Tibial nerve (tissue), 4 donors: Measurements from ENCODE around the gene TPSG1. TPM values are rescaled to one million over a fixed set of nuclear protein-coding genes. Genes with fewer than 3 reads are reported as not detected.

ENCODE experiments used
- DNase-seq, 2 donors: peaks; one replicate each; pipeline ENCODE4 v3.0.0-alpha.2; 2019; ENCODE audit warnings: low spot score in 2 of 2
- H3K27ac ChIP-seq, 4 donors: fragments of 200-600 bp; sonication (generic) in 3 of 4; one replicate each; pipeline ENCODE4 v1.5.1; 2017 to 2019; ENCODE audit warnings: mild to moderate bottlenecking in 1 of 4
- H3K27me3 ChIP-seq, 2 donors: fragments of 200-600 bp; sonication (generic) in 1 of 2; one replicate each; pipeline versions ENCODE4 v1.5.1 to v1.6.0; 2017 to 2019
- H3K36me3 ChIP-seq, 3 donors: fragments of 200-600 bp; sonication (generic); one replicate each; pipeline ENCODE4 v1.5.1; 2018 to 2019
- H3K4me1 ChIP-seq, 4 donors: fragments of 200-600 bp; sonication (generic) in 3 of 4; one replicate each; pipeline ENCODE4 v1.5.1; 2017 to 2019
- H3K4me3 ChIP-seq, 4 donors: fragments of 200-600 bp; sonication (generic) in 3 of 4; one replicate each; pipeline ENCODE4 v1.5.1; 2017 to 2019; ENCODE audit warnings: mild to moderate bottlenecking in 1 of 4, moderate library complexity in 1 of 4
- H3K9me3 ChIP-seq, 4 donors: fragments of 200-600 bp; sonication (generic) in 3 of 4; one replicate each; pipeline ENCODE4 v1.5.1; 2017 to 2019
- EP300 ChIP-seq, 2 donors: sonication (generic); formaldehyde crosslinking; IDR thresholded peaks; one replicate each; pipeline ENCODE4 v1.6.1; 2017; ENCODE audit warnings: antibody characterized with exemption in 2 of 2, mild to moderate bottlenecking in 1 of 2
- POLR2A ChIP-seq, 2 donors: fragments of 450-650 bp; IDR thresholded peaks; one replicate each; pipeline ENCODE4 v1.6.1; 2017; ENCODE audit warnings: antibody characterized with exemption in 2 of 2, mild to moderate bottlenecking in 2 of 2, moderate library complexity in 2 of 2
- WGBS, 2 donors: methylation state at CpG; one replicate each; pipeline ENCODE4 v1.1.5; 2018; 5-methylcytosine and 5-hydroxymethylcytosine counted together
- total RNA-seq, 4 donors: library from RNA; depleted of rRNA; stranded (reverse); fragments of >200 nt; gene quantifications; one replicate each; pipeline ENCODE4 v1.1.0, GENCODE V29; 2016
- TF ChIP-seq, protein P1 (sequence below), 5 experiments: fragments of 200-600 bp in 3 of 5; fragments of 450-650 bp in 2 of 5; sonication (generic) in 3 of 5; IDR thresholded peaks; one replicate each; pipeline ENCODE4 v1.5.1; 2016 to 2019; ENCODE audit warnings: antibody characterized with exemption in 5 of 5, mild to moderate bottlenecking in 3 of 5, moderate library complexity in 2 of 5

The TPSG1 gene
- total RNA-seq, 4 donors from 2014 or later: 2.5 TPM; not detected in 3

DNA sequence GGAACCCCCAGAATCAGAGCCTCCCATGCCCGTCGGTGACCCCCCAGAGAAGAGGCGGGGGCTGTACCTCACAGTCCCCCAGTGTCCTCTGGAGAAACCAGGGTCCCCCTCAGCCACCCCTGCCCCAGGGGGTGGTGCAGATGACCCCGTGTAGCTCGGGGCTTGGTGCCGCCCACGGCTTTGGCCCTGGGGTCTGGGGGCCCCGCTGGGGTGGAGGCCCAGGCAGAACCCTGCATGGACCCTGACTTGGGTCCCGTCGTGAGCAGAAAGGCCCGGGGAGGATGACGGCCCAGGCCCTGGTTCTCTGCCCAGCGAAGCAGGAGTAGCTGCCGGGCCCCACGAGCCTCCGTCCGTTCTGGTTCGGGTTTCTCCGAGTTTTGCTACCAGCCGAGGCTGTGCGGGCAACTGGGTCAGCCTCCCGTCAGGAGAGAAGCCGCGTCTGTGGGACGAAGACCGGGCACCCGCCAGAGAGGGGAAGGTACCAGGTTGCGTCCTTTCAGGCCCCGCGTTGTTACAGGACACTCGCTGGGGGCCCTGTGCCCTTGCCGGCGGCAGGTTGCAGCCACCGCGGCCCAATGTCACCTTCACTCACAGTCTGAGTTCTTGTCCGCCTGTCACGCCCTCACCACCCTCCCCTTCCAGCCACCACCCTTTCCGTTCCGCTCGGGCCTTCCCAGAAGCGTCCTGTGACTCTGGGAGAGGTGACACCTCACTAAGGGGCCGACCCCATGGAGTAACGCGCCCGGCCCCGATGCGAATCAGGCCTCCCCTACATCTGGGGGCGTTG is 4.0 kb downstream of the TPSG1 start:
- whole genome bisulfite sequencing, 2 donors: 79 to 80% methylated on average over 48 of the region's 48 CpGs
- no peak overlapping the region for H3K27ac ChIP-seq
- H3K27me3 ChIP-seq: no peaks in the 10 kb centered on the region
- H3K9me3 ChIP-seq: no peaks in the 10 kb centered on the region
- H3K4me3 ChIP-seq: no peak overlapping the region
- H3K36me3 ChIP-seq: no peaks in the 10 kb centered on the region
- DNase-seq: no peak
- H3K4me1 ChIP-seq: no peaks in the 10 kb centered on the region
- TF ChIP-seq EP300 (IDR thresholded peaks at IDR 0.05) (no peak), POLR2A (IDR thresholded peaks at IDR 0.05) (no peak)
- TF ChIP-seq, protein P1, sequence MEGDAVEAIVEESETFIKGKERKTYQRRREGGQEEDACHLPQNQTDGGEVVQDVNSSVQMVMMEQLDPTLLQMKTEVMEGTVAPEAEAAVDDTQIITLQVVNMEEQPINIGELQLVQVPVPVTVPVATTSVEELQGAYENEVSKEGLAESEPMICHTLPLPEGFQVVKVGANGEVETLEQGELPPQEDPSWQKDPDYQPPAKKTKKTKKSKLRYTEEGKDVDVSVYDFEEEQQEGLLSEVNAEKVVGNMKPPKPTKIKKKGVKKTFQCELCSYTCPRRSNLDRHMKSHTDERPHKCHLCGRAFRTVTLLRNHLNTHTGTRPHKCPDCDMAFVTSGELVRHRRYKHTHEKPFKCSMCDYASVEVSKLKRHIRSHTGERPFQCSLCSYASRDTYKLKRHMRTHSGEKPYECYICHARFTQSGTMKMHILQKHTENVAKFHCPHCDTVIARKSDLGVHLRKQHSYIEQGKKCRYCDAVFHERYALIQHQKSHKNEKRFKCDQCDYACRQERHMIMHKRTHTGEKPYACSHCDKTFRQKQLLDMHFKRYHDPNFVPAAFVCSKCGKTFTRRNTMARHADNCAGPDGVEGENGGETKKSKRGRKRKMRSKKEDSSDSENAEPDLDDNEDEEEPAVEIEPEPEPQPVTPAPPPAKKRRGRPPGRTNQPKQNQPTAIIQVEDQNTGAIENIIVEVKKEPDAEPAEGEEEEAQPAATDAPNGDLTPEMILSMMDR (IDR thresholded peaks at IDR 0.05): no peak

DNA sequence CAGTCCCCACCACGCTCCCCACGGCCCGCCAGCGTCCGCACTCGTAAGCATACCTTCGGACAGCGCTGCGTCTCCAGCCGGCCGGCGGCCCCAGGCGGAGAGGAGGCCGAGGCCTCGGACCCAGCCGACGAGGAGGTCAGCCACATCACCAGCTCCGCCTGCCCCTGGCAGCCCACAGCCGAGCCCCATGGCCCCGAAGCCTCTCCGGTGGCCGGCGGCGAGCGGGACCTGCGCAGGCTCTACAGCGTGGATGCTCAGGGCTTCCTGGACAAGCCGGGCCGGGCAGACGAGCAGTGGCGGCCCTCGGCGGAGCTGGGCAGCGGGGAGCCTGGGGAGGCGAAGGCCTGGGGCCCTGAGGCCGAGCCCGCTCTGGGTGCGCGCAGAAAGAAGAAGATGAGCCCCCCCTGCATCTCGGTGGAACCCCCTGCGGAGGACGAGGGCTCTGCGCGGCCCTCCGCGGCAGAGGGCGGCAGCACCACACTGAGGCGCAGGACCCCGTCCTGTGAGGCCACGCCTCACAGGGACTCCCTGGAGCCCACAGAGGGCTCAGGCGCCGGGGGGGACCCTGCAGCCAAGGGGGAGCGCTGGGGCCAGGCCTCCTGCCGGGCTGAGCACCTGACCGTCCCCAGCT is 4.9 kb downstream of the TPSG1 start:
- DNase-seq: no peak
- TF ChIP-seq, protein P1 (IDR thresholded peaks at IDR 0.05): no peak
- TF ChIP-seq EP300 (IDR thresholded peaks at IDR 0.05) (no peak), POLR2A (IDR thresholded peaks at IDR 0.05) (no peak)
- no peak overlapping the region for H3K27ac ChIP-seq
- no peaks in the 10 kb centered on the region for H3K9me3 ChIP-seq
- no peaks in the 10 kb centered on the region for H3K4me1 ChIP-seq
- no peaks in the 10 kb centered on the region for H3K36me3 ChIP-seq
- WGBS, 2 donors: 92 to 93% methylated on average over 26 to 50 of the region's 55 CpGs
- no peaks in the 10 kb centered on the region for H3K27me3 ChIP-seq
- no peak overlapping the region for H3K4me3 ChIP-seq

DNA sequence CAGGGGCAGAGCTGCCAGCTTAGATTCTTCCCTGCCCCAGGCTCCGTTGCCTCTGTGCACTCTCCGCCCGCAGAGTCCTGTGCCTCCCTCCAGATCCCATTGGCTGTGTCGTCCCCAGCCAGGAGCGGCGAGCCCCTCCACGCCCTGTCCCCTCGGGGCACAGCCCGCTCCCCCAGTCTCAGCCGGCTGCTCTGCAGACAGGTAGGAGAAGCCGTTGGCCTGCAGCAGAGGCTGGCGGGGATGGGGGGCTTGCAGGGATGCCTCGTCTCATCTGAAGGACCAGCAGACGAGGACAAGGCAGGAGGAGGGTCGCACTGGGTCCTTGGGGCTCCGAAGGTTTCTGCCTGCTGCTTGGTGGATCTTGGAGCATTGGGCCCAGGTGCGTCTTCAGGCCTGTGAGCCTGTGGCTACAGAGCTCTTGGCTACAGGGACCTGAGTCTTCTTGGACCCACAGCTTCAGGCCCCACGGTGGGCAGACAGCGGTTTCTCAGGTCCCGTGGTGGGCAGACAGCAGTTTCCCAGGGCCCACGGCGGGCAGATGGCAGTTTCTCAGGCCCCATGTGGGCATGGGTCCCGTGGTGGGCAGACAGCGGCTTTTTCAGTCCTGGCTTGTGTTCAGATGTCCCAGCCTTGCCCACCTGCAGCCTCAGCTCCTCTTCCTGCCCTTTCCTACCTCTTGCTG is 6.0 kb downstream of the TPSG1 start:
- Histone ChIP-seq H3K4me3 (no peak overlapping the region), H3K4me1 (no peaks in the 10 kb centered on the region), H3K27ac (no peak overlapping the region), H3K36me3 (no peaks in the 10 kb centered on the region), H3K9me3 (no peaks in the 10 kb centered on the region), H3K27me3 (no peaks in the 10 kb centered on the region)
- no peak for DNase-seq
- WGBS, 2 donors: 85 to 86% methylated on average over 13 to 22 of the region's 24 CpGs
- TF ChIP-seq POLR2A (IDR thresholded peaks at IDR 0.05): no peak
- TF ChIP-seq, protein P1 (IDR thresholded peaks at IDR 0.05): no peak
- no peak for TF ChIP-seq EP300 (IDR thresholded peaks at IDR 0.05)

DNA sequence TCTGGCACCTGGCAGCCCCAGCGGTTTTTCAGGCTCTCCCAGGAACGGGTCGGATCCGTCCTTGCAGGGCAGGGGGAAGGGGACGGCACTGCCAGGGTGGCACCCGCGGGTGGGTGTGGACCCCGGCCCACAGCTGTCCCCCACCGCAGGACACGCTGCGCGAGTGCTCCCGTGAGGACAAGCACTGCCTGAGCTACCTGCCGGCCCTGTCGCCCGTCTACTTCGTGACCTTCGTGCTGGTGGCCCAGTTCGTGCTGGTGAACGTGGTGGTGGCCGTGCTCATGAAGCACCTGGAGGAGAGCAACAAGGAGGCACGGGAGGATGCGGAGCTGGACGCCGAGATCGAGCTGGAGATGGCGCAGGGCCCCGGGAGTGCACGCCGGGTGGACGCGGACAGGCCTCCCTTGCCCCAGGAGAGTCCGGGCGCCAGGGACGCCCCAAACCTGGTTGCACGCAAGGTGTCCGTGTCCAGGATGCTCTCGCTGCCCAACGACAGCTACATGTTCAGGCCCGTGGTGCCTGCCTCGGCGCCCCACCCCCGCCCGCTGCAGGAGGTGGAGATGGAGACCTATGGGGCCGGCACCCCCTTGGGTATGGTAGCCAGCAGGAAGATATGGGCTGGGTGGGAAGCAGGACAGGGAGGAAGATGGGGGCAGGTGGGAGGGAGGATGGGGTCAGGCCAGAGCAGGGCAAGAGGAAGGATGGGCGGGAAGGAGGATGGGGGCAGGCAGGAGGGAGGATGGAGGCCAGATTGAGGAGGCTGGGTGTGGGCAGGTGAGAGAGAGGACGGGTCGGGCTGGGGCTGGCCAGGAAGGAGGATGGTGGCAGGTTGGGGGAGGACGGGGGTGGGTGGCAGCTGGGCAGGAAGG is 6.8 kb downstream of the TPSG1 start:
- no peaks in the 10 kb centered on the region for H3K27me3 ChIP-seq
- 88 to 89% methylated on average over 30 to 49 of the region's 49 CpGs for WGBS, 2 donors
- no peak for DNase-seq
- no peak overlapping the region for H3K27ac ChIP-seq
- no peak for TF ChIP-seq POLR2A (IDR thresholded peaks at IDR 0.05)
- no peak for TF ChIP-seq EP300 (IDR thresholded peaks at IDR 0.05)
- TF ChIP-seq, protein P1 (IDR thresholded peaks at IDR 0.05): no peak
- no peaks in the 10 kb centered on the region for H3K36me3 ChIP-seq
- H3K4me3 ChIP-seq: no peak overlapping the region
- no peaks in the 10 kb centered on the region for H3K4me1 ChIP-seq
- no peaks in the 10 kb centered on the region for H3K9me3 ChIP-seq
